ENCODE measurements around the gene RIMKLA.

DNA sequence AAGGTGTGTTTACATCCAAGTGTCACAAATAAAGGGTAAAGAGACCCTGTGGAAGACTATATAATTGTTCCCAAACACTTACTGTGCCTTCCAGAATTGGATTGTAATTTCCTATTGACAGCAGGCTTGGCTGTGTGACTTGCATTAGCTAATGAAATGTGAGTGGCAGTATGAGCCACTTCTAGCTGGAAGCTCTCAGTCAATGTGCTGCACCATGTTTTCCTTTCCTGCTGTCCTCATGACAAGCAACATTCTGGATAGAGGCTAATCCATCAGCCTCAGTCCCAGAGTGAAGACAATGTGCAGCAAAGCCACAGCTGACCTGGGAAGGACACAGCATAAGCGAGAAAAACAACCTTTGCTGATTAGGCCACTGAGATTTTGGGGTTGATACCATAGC, 39.7 kb upstream of the RIMKLA start:
- TF ChIP-seq TAF1 (IDR thresholded peaks at IDR 0.05; ENCODE audit: low read depth, low read length) (no peak), POLR2AphosphoS5 (IDR thresholded peaks at IDR 0.05; ENCODE audit: low read depth, low read length) (no peak), POLR2A (IDR thresholded peaks at IDR 0.05; ENCODE audit: low read depth, low read length) (no peak)
